ENCODE measurements around the gene FTCDNL1. TPM values are rescaled to one million over a fixed set of nuclear protein-coding genes. Genes with fewer than 3 reads are reported as not detected.

FTCDNL1 gene
- total RNA-seq, 1 donor from 2014 or later: 1.5 TPM

- no peak for TF ChIP-seq CTCF (conservative IDR thresholded peaks at IDR 0.05)
- Mint-ChIP-seq H3K27me3 (ENCODE audit: low read depth) (no peaks in the 10 kb centered on the region), H3K27ac (ENCODE audit: unreplicated experiment) (no peak overlapping the region), H3K36me3 (ENCODE audit: low read depth) (peaks cover 2% of the 10 kb centered on the region), H3K4me1 (no peaks in the 10 kb centered on the region), H3K4me3 (no peak overlapping the region), H3K9me3 (peaks cover 2% of the 10 kb centered on the region)
- DNase-seq (ENCODE audit: low read depth, low spot score): no peak
Measured at GRCh38 chr2:199882667-199883066, 31.7 kb upstream of the FTCDNL1 start.

- H3K4me3 Mint-ChIP-seq: no peak overlapping the region
- no peak overlapping the region for H3K27ac Mint-ChIP-seq (ENCODE audit: unreplicated experiment)
- peaks cover 15% of the 10 kb centered on the region for H3K9me3 Mint-ChIP-seq
- no peaks in the 10 kb centered on the region for H3K27me3 Mint-ChIP-seq (ENCODE audit: low read depth)
- no peak for DNase-seq (ENCODE audit: low read depth, low spot score)
- TF ChIP-seq CTCF (conservative IDR thresholded peaks at IDR 0.05): no peak
- no peaks in the 10 kb centered on the region for H3K4me1 Mint-ChIP-seq
- peaks cover 16% of the 10 kb centered on the region for H3K36me3 Mint-ChIP-seq (ENCODE audit: low read depth)
Measured at GRCh38 chr2:199875400-199875799, 24.4 kb upstream of the FTCDNL1 start.

DNA sequence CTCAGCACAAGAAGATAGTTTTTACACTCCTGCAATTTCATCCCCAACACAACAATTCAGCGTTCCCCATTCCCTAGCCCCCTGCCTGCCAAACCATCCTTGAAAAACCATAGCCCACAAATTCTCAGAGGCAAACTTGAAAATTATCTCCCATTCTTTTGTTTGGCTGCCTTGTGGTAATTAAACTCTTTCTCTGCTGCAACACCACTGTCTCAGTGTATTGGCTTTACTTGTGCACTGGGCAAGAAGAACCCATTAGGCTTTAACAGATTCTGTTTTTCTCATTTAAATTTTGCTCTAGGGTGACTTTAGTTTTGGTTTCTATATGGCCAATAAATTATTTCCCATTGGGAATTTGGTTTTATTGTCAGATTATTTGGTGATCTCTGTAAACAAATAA, 23.2 kb upstream of the FTCDNL1 start:
- H3K27ac Mint-ChIP-seq (ENCODE audit: unreplicated experiment): no peak overlapping the region
- no peaks in the 10 kb centered on the region for H3K27me3 Mint-ChIP-seq (ENCODE audit: low read depth)
- no peak for TF ChIP-seq CTCF (conservative IDR thresholded peaks at IDR 0.05)
- peaks cover 5% of the 10 kb centered on the region for H3K4me1 Mint-ChIP-seq
- H3K4me3 Mint-ChIP-seq: no peak overlapping the region
- peaks cover 15% of the 10 kb centered on the region for H3K9me3 Mint-ChIP-seq
- H3K36me3 Mint-ChIP-seq (ENCODE audit: low read depth): peaks cover 16% of the 10 kb centered on the region
- no peak for DNase-seq (ENCODE audit: low read depth, low spot score)

GRCh38 chr2:199870581-199870980, 19.6 kb upstream of the FTCDNL1 start:
- Mint-ChIP-seq H3K4me3 (no peak overlapping the region), H3K27me3 (ENCODE audit: low read depth) (no peaks in the 10 kb centered on the region), H3K36me3 (ENCODE audit: low read depth) (peaks cover 14% of the 10 kb centered on the region), H3K9me3 (peaks cover 13% of the 10 kb centered on the region), H3K4me1 (peaks cover 13% of the 10 kb centered on the region), H3K27ac (ENCODE audit: unreplicated experiment) (no peak overlapping the region)
- DNase-seq (ENCODE audit: low read depth, low spot score): no peak
- TF ChIP-seq CTCF (conservative IDR thresholded peaks at IDR 0.05): no peak

- DNase-seq (ENCODE audit: low read depth, low spot score): no peak
- H3K27me3 Mint-ChIP-seq (ENCODE audit: low read depth): no peaks in the 10 kb centered on the region
- H3K4me1 Mint-ChIP-seq: peaks cover 13% of the 10 kb centered on the region
- no peak overlapping the region for H3K4me3 Mint-ChIP-seq
- peaks cover 9% of the 10 kb centered on the region for H3K9me3 Mint-ChIP-seq
- no peak overlapping the region for H3K27ac Mint-ChIP-seq (ENCODE audit: unreplicated experiment)
- TF ChIP-seq CTCF (conservative IDR thresholded peaks at IDR 0.05): no peak
- peaks cover 9% of the 10 kb centered on the region for H3K36me3 Mint-ChIP-seq (ENCODE audit: low read depth)
Measured at GRCh38 chr2:199869653-199870052, 18.7 kb upstream of the FTCDNL1 start.

DNA sequence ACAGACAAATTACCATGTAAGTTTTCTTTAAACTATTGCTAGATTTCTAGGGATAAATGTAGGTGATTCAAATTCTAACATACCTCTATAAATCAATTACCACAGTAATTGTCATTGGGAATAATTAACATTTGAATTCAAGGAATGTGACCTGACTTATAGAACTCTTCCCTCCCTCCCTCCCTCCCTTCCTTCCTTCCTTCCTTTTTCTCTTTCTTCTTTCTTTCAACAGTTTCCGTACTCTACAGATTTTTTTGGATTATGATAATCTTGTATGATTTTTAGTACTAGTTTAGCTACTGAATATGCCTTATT, 18.2 kb upstream of the FTCDNL1 start:
- peaks cover 4% of the 10 kb centered on the region for H3K36me3 Mint-ChIP-seq (ENCODE audit: low read depth)
- no peaks in the 10 kb centered on the region for H3K27me3 Mint-ChIP-seq (ENCODE audit: low read depth)
- TF ChIP-seq CTCF (conservative IDR thresholded peaks at IDR 0.05): no peak
- H3K9me3 Mint-ChIP-seq: peaks cover 4% of the 10 kb centered on the region
- no peak for DNase-seq (ENCODE audit: low read depth, low spot score)
- peaks cover 13% of the 10 kb centered on the region for H3K4me1 Mint-ChIP-seq
- H3K27ac Mint-ChIP-seq (ENCODE audit: unreplicated experiment): no peak overlapping the region
- no peak overlapping the region for H3K4me3 Mint-ChIP-seq
